ENCODE measurements around the gene NYAP2.

GRCh38 chr2:225378984-225379383 lies 20.5 kb upstream of the NYAP2 start:
- TF ChIP-seq CTCF (IDR thresholded peaks at IDR 0.05), result no peak
- TF ChIP-seq POLR2A (IDR thresholded peaks at IDR 0.05), result no peak
- TF ChIP-seq POLR2AphosphoS5 (IDR thresholded peaks at IDR 0.05), result no peak

Data from gastroesophageal sphincter (tissue), 3 donors.